HL-60 (cell line): ENCODE data around the gene ADARB1.

Experiments used
- GABPA ChIP-seq: IDR thresholded peaks from 2 replicates; pipeline ENCODE4 v1.6.1; 2012; ENCODE audit warnings: low read depth
- POLR2AphosphoS5 ChIP-seq: IDR thresholded peaks from 2 replicates; pipeline ENCODE4 v1.6.1; 2012; ENCODE audit warnings: low read depth
- SPI1 ChIP-seq: IDR thresholded peaks from 2 replicates; pipeline ENCODE4 v1.6.1; 2012; ENCODE audit warnings: low read depth, mild to moderate bottlenecking, borderline replicate concordance
- TF ChIP-seq, protein P1 (sequence below): IDR thresholded peaks from one replicate; pipeline ENCODE4 v1.5.1; 2011; ENCODE audit warnings: low read length, control low read depth, inconsistent platforms; ENCODE audit not compliant: insufficient read depth
- TF ChIP-seq, protein P2 (sequence below): IDR thresholded peaks from 2 replicates; pipeline ENCODE4 v1.6.1; 2012; ENCODE audit warnings: low read depth; ENCODE audit not compliant: insufficient replicate concordance

- TF ChIP-seq, protein P1, sequence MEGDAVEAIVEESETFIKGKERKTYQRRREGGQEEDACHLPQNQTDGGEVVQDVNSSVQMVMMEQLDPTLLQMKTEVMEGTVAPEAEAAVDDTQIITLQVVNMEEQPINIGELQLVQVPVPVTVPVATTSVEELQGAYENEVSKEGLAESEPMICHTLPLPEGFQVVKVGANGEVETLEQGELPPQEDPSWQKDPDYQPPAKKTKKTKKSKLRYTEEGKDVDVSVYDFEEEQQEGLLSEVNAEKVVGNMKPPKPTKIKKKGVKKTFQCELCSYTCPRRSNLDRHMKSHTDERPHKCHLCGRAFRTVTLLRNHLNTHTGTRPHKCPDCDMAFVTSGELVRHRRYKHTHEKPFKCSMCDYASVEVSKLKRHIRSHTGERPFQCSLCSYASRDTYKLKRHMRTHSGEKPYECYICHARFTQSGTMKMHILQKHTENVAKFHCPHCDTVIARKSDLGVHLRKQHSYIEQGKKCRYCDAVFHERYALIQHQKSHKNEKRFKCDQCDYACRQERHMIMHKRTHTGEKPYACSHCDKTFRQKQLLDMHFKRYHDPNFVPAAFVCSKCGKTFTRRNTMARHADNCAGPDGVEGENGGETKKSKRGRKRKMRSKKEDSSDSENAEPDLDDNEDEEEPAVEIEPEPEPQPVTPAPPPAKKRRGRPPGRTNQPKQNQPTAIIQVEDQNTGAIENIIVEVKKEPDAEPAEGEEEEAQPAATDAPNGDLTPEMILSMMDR, result no peak
- no peak for TF ChIP-seq POLR2AphosphoS5
- TF ChIP-seq, protein P2, sequence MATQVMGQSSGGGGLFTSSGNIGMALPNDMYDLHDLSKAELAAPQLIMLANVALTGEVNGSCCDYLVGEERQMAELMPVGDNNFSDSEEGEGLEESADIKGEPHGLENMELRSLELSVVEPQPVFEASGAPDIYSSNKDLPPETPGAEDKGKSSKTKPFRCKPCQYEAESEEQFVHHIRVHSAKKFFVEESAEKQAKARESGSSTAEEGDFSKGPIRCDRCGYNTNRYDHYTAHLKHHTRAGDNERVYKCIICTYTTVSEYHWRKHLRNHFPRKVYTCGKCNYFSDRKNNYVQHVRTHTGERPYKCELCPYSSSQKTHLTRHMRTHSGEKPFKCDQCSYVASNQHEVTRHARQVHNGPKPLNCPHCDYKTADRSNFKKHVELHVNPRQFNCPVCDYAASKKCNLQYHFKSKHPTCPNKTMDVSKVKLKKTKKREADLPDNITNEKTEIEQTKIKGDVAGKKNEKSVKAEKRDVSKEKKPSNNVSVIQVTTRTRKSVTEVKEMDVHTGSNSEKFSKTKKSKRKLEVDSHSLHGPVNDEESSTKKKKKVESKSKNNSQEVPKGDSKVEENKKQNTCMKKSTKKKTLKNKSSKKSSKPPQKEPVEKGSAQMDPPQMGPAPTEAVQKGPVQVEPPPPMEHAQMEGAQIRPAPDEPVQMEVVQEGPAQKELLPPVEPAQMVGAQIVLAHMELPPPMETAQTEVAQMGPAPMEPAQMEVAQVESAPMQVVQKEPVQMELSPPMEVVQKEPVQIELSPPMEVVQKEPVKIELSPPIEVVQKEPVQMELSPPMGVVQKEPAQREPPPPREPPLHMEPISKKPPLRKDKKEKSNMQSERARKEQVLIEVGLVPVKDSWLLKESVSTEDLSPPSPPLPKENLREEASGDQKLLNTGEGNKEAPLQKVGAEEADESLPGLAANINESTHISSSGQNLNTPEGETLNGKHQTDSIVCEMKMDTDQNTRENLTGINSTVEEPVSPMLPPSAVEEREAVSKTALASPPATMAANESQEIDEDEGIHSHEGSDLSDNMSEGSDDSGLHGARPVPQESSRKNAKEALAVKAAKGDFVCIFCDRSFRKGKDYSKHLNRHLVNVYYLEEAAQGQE, result no peak
- TF ChIP-seq SPI1, result no peak
- TF ChIP-seq GABPA, result no peak
Measured at GRCh38 chr21:45041351-45041805, 33.0 kb upstream of the ADARB1 start.
